Activated CD8-positive, alpha-beta memory T cell treated with anti-CD3 and anti-CD28 coated beads, Interleukin-2, amount 50 U/mL, for 24 hours (primary cell): ENCODE data around the gene CNR2.
"Not testable (repeated sequence)": the region's sequence is repeated elsewhere in the genome, so short reads cannot be mapped to it uniquely, and the experiment has no call there.

Source experiments
- DNase-seq: peaks from one replicate; pipeline ENCODE4 v3.0.0-alpha.2; 2020; ENCODE audit errors: extremely low read depth

Gene CNR2

GRCh38 chr1:23916209-23917131, 3.3 kb upstream of the CNR2 start:
- no peak for DNase-seq

GRCh38 chr1:23915466-23915865, 2.3 kb upstream of the CNR2 start:
- no peak for DNase-seq

- DNase-seq: no peak
Measured at GRCh38 chr1:23914921-23915320, 1.8 kb upstream of the CNR2 start.

GRCh38 chr1:23911921-23912320, 1.2 kb downstream of the CNR2 start:
- DNase-seq: no peak

- DNase-seq: no peak
Measured at GRCh38 chr1:23910553-23911246, 2.5 kb downstream of the CNR2 start.

- DNase-seq: no peak
Measured at GRCh38 chr1:23910144-23910543, 3.0 kb downstream of the CNR2 start.

DNA sequence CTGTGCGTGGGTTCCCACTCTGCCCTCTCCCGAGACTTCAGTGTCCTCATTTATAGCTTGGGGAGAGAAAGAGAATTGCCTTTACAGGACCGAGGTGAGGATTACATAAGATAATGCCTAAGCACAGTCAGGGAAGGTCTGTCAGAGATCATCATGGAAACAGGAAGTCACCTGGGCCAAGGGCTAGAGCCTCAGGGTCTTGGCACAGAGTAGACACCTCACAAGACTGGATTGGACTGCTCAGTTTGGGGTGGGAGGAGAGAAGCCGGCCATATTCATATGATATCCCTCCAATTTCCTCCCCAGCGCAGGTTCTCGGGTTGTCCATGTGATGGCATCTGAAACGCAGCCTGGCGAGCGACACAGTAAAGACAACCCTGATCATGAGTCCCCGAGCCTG, 3.8 kb downstream of the CNR2 start:
- no peak for DNase-seq

GRCh38 chr1:23908453-23909341, 4.5 kb downstream of the CNR2 start:
- DNase-seq: no peak

DNA sequence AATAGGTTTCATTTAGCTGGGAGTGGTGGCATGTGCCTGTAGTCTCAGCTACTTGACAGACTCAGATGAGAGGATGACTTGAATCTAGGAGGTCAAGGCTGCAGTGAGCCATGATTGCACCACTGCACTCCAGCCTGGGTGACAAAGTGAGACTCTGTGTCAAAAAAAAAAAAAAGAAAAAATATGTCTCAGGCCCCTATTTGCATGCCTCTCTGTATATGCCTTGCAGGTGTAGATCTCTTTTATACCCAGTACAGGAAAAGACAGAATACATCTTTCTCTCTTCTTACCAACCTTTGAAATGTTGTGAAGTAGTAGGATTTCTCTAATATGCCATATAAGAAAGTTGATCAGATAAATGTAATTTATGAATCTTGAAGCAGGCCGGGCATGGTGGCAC, 6.4 kb downstream of the CNR2 start:
- DNase-seq: no peak

DNA sequence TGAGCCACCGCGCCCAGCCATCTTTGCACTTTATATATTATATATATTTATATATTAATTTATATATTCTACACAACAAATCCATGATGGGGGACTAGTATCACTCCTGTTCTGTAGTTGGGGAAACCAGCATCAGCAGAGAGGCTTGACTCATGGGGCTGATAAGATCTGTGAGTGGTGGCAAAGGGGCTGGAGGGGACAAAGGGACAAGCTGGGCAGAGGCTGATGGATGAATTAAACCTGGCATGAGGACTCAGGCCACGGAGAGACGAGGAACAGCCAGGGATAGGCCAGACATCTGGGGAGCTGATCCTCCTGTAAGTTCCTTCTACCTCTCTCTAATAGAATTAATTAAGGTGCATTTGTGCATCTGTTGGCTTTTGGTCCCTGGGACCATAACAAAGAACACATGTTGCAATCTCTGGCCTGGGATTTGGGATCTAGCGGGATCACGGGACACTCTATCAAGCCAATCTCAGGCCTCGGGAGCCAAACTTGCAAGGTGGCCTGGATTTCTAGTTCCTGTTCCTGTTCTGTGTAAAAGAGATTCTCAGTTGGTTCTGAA, 7.6 kb downstream of the CNR2 start:
- no peak for DNase-seq

GRCh38 chr1:23904748-23905357, 8.3 kb downstream of the CNR2 start:
- no peak for DNase-seq

DNA sequence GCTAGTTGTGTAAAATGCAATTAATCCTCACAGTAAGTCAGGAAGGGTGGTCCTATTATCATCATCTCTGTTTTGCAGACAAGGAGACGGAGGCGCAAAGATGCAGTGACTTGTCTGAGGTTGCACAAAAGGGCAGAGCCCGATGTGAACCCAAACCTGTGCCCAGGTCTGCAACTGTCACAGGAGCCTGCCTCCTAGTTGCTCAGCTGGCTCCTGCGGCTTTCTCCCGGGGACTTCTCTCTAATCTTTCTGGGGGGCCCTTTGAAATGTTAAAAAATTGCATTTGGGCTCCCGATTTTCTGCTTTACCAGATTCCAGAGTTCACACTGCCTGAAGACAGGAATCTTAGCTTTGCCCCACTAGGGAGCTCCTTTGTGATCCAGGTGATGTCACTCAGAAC, 9.4 kb downstream of the CNR2 start:
- DNase-seq: no peak

- no peak for DNase-seq
Measured at GRCh38 chr1:23902321-23903278, 10.6 kb downstream of the CNR2 start.

- DNase-seq: not testable (repeated sequence)
Measured at GRCh38 chr1:23900017-23900416, 13.1 kb downstream of the CNR2 start.

- DNase-seq: no peak
Measured at GRCh38 chr1:23899070-23899469, 14.1 kb downstream of the CNR2 start.

- DNase-seq: no peak
Measured at GRCh38 chr1:23897083-23897482, 16.1 kb downstream of the CNR2 start.

GRCh38 chr1:23896491-23896890, 16.7 kb downstream of the CNR2 start:
- no peak for DNase-seq

- DNase-seq: no peak
Measured at GRCh38 chr1:23895993-23896392, 17.2 kb downstream of the CNR2 start.

GRCh38 chr1:23895082-23895481, 18.1 kb downstream of the CNR2 start:
- no peak for DNase-seq

DNA sequence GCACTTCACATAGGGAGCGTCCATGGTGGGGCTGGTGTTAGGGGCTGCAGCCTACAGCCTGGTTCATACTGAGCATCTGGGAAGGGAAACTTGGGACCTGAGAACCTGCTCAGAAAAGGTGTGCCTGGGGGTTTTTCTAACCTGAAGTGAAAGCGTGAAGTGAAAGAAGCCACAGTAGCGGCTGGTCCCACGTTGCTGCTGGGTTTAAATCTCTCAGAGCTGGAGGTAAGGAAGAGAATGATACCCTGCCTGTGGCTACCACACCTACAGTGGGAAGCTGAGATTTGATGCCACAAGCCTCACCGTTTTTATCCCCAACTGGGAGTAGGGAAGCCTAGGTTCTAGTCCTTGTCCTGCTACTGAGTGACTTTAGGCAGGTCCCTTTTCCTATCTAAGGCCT, 24.1 kb downstream of the CNR2 start:
- no peak for DNase-seq
